Measurements from ENCODE around the gene UTS2B.
A peak's percentile ranks its signal among the peaks of the same experiment; 100 is the strongest.

The UTS2B gene

DNA sequence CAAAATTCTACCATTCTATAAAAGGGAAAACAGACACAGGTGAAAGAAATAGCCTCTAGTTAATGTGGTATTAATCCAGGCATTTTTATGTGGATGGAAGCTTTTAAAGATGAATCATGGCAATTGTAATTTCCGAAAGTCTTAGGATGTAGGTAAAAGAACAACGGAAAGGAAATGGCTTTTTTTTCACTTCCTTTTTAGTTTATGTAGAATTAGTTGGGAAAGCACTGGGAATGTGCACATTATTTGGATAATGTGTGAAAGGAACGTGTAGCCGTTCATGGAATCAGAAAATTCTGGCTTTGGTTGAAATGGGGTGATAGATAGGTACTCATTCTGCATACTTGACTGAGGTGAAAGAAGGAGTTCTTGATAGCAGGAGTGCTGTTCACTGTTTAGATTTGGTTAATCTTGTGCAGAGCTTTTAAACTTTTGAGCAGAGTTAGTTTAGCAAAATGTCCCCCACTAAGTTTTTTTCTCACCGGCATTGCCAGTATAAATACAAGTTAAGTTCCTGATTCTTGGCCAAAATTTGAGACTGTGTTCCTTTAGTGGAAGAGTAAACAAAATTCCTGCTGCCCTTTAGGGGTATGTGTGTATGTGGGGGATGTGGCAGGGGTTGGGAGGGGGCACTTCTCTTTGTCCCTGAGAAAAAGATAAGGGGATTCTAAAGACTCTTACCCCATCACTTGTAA lies 20.2 kb upstream of the UTS2B start:
- DNase-seq, result no peak

DNA sequence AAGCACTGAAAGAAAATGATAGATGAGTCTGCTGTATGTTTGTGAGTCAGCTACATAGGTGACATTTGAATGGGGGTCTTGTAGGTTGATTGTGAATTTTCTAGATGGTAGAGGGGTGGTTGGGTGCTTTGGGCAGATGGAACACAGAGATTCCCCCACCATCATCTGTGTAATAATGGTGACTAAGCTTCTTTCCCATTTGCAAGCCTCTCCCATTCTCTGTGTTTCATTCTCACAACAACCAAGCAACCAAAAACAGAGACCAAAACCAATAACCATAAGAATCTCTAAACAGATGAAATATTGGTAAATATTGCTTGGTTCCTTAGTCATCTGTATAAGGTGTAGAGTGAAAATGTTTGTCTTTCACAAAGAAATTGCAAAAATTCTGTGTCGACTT lies 17.8 kb upstream of the UTS2B start:
- no peak for DNase-seq

DNA sequence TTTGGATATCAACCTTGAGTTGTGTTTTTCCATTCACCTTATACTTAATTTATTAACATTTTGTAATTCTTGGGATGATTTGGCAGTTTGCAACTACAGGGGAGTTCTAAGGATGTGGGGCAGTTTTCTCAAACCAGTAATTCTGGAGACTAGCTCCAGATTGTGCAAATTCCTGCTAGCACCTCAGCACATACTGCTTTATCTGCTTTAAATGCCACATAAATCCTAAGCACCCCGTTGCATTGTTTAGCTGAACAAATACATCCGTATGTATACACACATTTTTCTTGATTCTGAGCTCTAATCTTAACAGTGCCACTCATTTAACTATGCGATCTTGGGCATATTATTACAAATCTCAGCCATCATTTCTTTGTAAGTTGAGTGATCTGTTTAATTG lies 16.9 kb upstream of the UTS2B start:
- no peak for DNase-seq

GRCh38 chr3:191345334-191345733 lies 15.0 kb upstream of the UTS2B start:
- DNase-seq, result no peak

- no peak for DNase-seq
Observed at GRCh38 chr3:191343913-191344312, 13.6 kb upstream of the UTS2B start.

DNA sequence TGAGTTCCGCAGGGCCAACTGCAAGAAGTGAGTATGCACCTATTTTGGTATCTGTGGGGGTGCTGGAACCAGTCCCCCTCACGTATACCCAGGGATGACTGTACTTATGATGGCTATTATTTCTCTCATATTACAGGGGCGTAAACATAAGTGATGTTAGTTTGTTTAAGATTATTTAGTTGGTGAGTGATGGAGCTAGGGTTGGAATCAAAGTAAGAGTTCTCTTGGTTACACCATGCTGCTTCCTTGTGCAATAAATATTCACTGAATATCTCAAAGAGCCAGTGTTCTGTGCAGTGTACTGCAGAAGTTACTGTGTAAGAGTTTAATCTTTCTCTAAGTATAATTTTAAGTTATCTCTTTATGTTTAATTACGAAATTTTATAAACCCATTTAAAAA lies 12.8 kb upstream of the UTS2B start:
- DNase-seq, result no peak

DNA sequence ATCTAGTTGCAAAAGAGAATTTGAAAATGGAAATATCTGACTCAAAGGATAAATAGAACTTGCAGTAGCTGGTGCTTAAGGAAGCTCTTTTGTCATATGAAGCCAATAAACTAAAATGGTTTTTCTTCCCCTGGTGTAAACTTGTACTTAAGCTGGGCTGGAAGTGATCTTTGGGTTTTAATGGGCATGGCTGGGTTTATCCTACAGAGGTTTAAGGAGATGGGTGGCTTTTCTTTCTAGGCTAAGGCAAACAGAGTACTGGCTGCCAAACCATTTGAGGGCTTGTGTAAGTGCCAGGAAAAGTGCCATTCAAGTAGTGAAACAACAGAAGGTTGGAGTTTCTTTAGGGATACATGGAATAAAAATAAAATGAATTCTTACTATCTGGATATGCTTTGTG lies 12.1 kb upstream of the UTS2B start:
- DNase-seq, result no peak

GRCh38 chr3:191342006-191342405 lies 11.7 kb upstream of the UTS2B start:
- DNase-seq, result no peak

DNA sequence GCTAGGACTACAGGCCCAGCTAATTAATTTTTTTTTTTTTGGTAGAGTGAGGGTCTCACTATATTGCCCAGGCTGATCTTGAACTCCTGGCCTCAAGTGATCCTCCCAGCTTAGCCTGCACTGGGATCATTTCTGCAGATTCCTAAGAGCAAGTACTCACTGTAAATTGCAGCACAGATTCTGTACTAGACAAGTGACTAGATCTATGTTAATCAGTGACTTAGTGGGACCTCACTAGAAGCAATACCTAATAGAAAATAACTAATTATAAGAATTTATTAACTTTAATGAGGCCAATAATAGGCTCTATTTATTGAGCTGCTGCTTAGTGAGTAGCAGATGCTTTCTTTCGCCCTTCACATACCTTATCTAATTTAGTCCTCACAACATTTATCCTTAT lies 10.6 kb upstream of the UTS2B start:
- no peak for DNase-seq

GRCh38 chr3:191340351-191340750 lies 10.0 kb upstream of the UTS2B start:
- no peak for DNase-seq

GRCh38 chr3:191339316-191339917 lies 9.1 kb upstream of the UTS2B start:
- DNase-seq, result no peak

GRCh38 chr3:191338177-191338488 lies 7.8 kb upstream of the UTS2B start:
- no peak for DNase-seq

DNA sequence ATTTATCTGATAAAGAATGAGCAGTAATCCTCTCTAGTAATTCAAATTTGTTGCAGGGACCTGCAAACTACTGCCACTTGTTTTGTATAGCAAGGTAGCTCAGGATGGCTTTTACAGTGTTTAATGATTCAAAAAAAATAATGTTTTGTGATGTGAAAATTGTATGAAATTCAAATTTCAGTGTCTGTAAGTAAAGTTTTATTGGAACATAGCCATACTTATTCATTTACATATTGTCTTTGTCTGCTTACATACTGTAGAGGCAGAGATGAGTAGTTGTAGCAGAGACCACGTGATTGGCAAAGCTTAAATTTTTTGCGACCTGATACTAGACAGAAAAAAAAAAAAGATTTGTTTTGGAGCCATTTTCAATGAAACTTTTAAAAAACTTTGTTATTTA lies 6.5 kb upstream of the UTS2B start:
- DNase-seq, result no peak

DNA sequence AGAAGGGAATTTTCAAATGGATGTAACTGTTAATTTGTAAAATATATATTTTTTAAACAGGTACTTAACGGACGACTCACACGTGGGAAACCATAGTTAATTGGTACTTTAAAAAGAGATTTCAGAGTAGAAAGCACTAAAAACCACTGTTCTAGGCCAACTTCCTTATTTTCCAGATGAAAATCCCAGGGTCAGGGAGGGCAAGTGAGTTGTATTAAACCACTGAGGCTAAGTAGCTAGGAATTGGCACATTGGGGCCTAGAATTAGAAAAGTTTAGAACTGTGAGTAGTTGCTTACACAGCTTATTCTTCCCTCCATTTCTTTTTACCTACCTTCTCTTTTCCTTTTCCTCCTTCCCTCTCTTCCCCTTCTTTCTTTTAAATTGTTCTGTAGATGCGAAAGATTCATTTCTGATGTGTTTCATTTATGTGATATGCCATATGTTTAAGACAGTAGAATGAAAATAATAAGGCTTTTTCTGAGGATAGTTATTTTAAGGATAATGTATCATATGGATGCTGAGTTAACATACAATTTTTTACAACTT lies 4.1 kb upstream of the UTS2B start:
- DNase-seq, result no peak

GRCh38 chr3:191333298-191333880 lies 3.1 kb upstream of the UTS2B start:
- DNase-seq, result no peak

DNA sequence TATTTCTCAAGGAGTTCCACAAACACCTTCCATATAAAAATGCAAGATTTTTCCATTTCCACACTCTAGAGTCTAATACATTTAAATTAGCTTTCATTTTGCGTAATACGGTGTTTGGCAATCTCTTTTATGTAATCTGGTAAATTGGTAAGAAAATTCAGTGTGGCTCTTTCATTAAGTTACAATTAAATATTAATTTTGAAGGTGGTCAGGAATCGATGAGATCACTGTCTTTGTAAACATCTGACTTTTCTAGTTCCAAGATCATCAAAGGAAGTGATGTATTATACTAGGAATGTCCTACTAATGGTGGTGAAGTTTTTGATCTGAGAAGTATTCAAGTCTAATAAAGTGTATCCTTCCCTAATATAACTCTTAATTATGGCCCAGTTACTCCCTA lies 1.1 kb upstream of the UTS2B start:
- DNase-seq, result no peak

DNA sequence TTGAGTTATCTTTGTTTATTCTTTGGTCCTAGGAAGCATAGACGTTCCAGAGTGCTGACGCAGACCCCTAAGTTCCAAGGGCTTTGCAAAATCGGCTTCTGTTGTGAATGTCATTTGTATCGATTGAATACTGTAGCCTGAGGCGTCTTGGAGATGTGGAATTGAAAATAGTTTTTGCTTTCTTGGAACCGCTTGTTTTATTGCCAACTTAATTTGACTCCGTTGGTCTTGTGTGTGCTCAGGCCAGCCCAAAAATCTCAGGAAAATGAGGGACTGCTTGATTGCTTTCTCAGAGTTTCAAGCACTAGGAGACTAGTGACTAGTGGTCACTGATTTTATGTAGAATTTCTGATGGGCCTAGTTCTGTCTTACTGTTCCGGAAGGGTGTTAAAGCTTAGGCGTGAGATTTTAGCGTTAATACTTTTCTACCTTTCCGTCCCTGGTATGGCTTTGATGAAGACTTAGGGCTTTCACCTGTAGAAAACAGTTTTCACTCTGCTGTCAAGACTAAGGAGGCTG lies 263 bp upstream of the UTS2B start:
- no peak for DNase-seq

- peak; percentile 70 to 81 for DNase-seq
Observed at GRCh38 chr3:191328962-191329653, 1.2 kb downstream of the UTS2B start, which contains the start of gene CCDC50. Gene CCDC50, plus strand, starts transcription at chr3:191329394. Its CDS starts 281 bp downstream, at chr3:191329675.

GRCh38 chr3:191328383-191328961 lies 1.9 kb downstream of the UTS2B start:
- no peak for DNase-seq

- no peak for DNase-seq
Observed at GRCh38 chr3:191327526-191327925, 2.8 kb downstream of the UTS2B start.

GRCh38 chr3:191324936-191325335 lies 5.4 kb downstream of the UTS2B start:
- no peak for DNase-seq

DNA sequence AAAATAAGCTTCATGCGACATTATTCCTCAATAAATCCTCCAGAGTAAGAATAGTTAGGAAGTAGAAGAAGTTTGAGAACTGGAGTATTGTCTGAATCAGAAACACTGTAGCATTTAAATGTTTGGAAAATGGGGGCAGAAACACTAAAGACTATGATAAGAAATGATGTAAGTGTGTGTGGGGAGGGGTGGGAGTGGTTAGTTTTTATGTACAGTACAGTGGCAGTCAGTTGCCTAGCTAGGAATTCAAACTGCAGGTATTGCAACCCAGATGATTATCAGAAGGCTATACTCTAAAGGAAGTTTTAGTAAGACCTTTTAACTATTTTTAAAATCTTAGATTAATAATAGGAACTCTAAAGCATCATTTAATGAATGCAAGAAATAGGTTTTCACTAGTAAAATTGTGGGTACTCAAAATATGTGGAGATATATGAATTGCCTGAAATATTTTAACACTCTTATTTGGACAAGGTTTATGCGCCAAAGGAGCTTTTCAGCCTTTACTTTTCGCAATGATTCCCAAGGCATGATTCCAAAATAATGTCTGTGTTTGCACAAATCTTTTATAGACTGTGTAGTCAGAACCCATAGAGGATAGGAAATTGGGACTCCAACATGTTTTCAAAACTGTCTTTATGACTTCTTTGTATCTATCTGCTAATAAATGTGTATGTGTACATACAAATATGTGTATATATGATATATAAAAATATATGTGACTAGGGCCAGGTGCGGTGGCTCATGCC lies 9.1 kb downstream of the UTS2B start:
- no peak for DNase-seq
